Measurements from ENCODE around the gene RILPL1. TPM values are rescaled to one million over a fixed set of nuclear protein-coding genes. Genes with fewer than 3 reads are reported as not detected.

Gene RILPL1, protein sequence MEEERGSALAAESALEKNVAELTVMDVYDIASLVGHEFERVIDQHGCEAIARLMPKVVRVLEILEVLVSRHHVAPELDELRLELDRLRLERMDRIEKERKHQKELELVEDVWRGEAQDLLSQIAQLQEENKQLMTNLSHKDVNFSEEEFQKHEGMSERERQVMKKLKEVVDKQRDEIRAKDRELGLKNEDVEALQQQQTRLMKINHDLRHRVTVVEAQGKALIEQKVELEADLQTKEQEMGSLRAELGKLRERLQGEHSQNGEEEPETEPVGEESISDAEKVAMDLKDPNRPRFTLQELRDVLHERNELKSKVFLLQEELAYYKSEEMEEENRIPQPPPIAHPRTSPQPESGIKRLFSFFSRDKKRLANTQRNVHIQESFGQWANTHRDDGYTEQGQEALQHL
- total RNA-seq (2012; rRNA removed) (11.1 and 14.2 TPM in 2 replicates), polyA plus RNA-seq (2012; rRNA removed) (19.8 and 24.5 TPM in 2 replicates), Bru-seq, nascent RNA (percentile 78 among the genes with signal in this experiment), BruChase-seq, experiment 1, labeled RNA remaining after a 6-hour chase (percentile 93 among the genes with signal in this experiment), BruChase-seq, experiment 2, labeled RNA remaining after a 2-hour chase (percentile 81 among the genes with signal in this experiment)
- 15.2 and 17.4 TPM in 2 replicates for polyA plus RNA-seq (2012; cell fraction: cytosol; rRNA removed)
- 28.5 and 34.7 TPM in 2 replicates for polyA plus RNA-seq (2012; cell fraction: nucleus; rRNA removed; ENCODE audit: low replicate concordance)
- long read RNA-seq, transcript RILPL1-202 (7 exons, 3,932 nt): major isoform, 59 of 83 reads
- long read RNA-seq, partial matches to known transcripts: 8 of 83 reads
- long read RNA-seq, other reads (novel, unspliced or antisense): 16 of 83 reads

DNA sequence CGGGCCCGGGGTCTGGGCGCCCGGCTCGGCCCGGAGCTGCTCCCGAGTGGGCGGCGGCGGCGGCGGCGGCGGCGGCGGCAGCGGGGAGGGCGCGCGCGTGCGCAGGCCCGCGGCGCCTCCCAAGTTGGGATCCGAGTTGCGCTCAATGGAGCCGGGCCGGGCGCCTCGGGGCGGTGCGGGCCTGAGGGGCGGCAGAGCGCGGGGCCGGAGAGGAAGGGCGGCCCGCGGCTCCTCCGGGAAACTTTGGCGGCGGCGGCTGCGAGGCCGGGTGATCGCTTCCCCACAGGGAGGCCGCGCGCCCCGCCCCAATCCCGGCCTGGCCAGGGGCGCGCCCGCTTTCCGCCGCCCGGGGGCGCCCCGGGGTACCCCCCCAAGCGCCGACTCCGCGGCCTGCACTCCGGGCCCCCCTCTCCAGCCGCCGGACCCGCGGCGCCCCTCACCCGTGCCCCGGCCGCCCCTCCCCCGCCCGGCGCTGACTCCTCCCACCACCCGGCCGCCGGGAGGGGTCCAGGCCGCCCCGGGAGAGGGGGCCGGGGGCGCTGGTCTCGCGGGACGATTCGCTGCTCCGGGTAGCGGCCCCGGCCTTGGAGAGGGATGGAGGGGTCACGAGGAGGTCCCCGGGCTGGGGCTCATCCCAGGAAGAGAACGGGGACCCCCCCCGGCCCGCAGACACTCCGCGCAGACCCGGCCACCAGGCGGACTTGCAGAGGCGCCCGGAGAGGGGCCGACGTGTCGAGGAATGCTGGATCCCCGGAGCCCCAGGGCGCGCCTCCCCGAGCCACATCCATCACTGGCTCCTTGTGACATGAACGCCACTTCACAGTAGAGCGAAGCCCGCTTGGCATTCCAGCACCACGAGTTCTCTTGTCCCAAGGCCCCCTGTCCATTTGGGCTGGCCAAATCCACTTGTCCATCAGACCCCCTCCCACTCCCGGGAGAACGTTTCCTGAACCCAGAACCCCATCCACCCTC is at the start of gene RILPL1:
TSS of gene RILPL1 (minus strand) at position 48 of the 972 bp plus-strand sequence. CDS start 237 bp downstream, outside the sequence.
- Histone ChIP-seq H3K56ac (ENCODE audit: extremely low read depth, insufficient read depth, low read length) (peak within 1 kb of the TSS; percentile 79; the same call in 1 of the 2 replicates), H2AK9ac (replicated peaks; ENCODE audit: low read depth, low read length, poor library complexity) (peak within 1 kb of the TSS; percentile 94), H2AK5ac (ENCODE audit: low read depth, low read length) (peak within 1 kb of the TSS; percentile 93), H2BK5ac (ENCODE audit: low read depth, low read length, poor library complexity, severe bottlenecking) (peak within 1 kb of the TSS; percentile 73), H3K9ac (ENCODE audit: low read depth, low read length) (peak within 1 kb of the TSS; percentile 87), H4K8ac (ENCODE audit: low read depth in 2 of 2, low read length in 2 of 2) (peak within 1 kb of the TSS; percentile 80 to 93), H2BK20ac (ENCODE audit: low read depth, low read length) (peak within 1 kb of the TSS; percentile 34; the same call in 1 of the 2 replicates), H4K20me1 (ENCODE audit: insufficient read depth, low read length) (peaks cover 21% of the 10 kb centered on the region; the same call in 1 of the 2 replicates), H4K5ac (ENCODE audit: low read depth, low read length) (peak within 1 kb of the TSS; percentile 65), H3K27ac (ENCODE audit: insufficient read depth, low read length) (peak within 1 kb of the TSS; percentile 67), H3K79me1 (ENCODE audit: low read depth in 1 of 2, low read length in 2 of 2) (peaks cover 26 to 45% of the 10 kb centered on the region in 2 experiments), H2AFZ (replicated peaks; ENCODE audit: low read length, poor library complexity) (peak within 1 kb of the TSS; percentile 94), H3K23ac (ENCODE audit: low read depth, low read length) (peak within 1 kb of the TSS; percentile 94), H3K9me3 (ENCODE audit: control insufficient read depth, insufficient read depth, low read length) (no peaks in the 10 kb centered on the region), H3K9me1 (ENCODE audit: insufficient read depth, low read length) (peaks cover 8% of the 10 kb centered on the region), H3K27me3 (ENCODE audit: control insufficient read depth, insufficient read depth, low read length) (peaks cover 2% of the 10 kb centered on the region), H3K4me2 (ENCODE audit: low read depth, low read length) (peak within 1 kb of the TSS; percentile 84), H3K18ac (ENCODE audit: low read depth, low read length) (no peak within 1 kb of the TSS; the same call in 1 of the 2 replicates), H3K4ac (ENCODE audit: low read depth, low read length) (peak within 1 kb of the TSS; percentile 94), H3K14ac (replicated peaks; ENCODE audit: low read depth, low read length) (peak within 1 kb of the TSS; percentile 92), H2BK120ac (ENCODE audit: low read depth, low read length) (peak within 1 kb of the TSS; percentile 48; the same call in 1 of the 2 replicates), H3K36me3 (ENCODE audit: control insufficient read depth, insufficient read depth, low read length) (peaks cover 7% of the 10 kb centered on the region), H3K4me1 (ENCODE audit: control insufficient read depth, insufficient read depth, low read length) (peaks cover 9% of the 10 kb centered on the region), H3K4me3 (ENCODE audit: insufficient read depth, low read depth, low read length) (peak within 1 kb of the TSS; percentile 73), H4K91ac (ENCODE audit: insufficient read depth, low read depth, low read length) (peak within 1 kb of the TSS; percentile 74), H2BK15ac (ENCODE audit: low read depth, low read length) (no peak within 1 kb of the TSS; the same call in 2 of the 3 replicates)
- peak; percentile 32 for DNase-seq
- intact Hi-C loops (cut with micrococcal nuclease) (loop anchor here (1.0 kb wide), 1 partner anchor 48 kb away; no protein-coding TSS in a partner anchor), in situ Hi-C loops (cut with MboI; ENCODE audit: low sequenced_read_pairs) (loop anchor here (5.0 kb wide), 1 partner anchor 48 kb away; the partner anchor contains the start of gene TMED2), dilution Hi-C loops (cut with HindIII; ENCODE audit: low sequenced_read_pairs, unreplicated experiment) (no loop called here)
- ChIA-PET POLR2A (ENCODE audit: unreplicated experiment) (interaction anchor here (0.7 kb wide), 1 partner anchor 924 kb away, joined by 3 read pairs; no protein-coding TSS in a partner anchor), CTCF (interaction anchor here (0.6 to 1.1 kb wide), 2 partner anchors 9 to 30 kb away, joined by 4 to 5 read pairs; no protein-coding TSS in a partner anchor)
- 0% methylated on average over 30 of the region's 114 CpGs; no CpG with 5 or more reads in 1 of the 2 experiments for WGBS, 2 experiments (ENCODE audit: extremely low coverage in 2 of 2, insufficient read length in 1 of 2)
- TF ChIP-seq MAFK (IDR thresholded peaks at IDR 0.05; ENCODE audit: low read depth, low read length): no peak
- TF ChIP-seq MAZ (IDR thresholded peaks at IDR 0.05; ENCODE audit: borderline replicate concordance, low read depth, low read length): peak; percentile 50; the same call in 1 of the 2 replicates
- no peak for TF ChIP-seq RFX5 (IDR thresholded peaks at IDR 0.05; ENCODE audit: low read depth, low read length)
- TF ChIP-seq, protein P1, sequence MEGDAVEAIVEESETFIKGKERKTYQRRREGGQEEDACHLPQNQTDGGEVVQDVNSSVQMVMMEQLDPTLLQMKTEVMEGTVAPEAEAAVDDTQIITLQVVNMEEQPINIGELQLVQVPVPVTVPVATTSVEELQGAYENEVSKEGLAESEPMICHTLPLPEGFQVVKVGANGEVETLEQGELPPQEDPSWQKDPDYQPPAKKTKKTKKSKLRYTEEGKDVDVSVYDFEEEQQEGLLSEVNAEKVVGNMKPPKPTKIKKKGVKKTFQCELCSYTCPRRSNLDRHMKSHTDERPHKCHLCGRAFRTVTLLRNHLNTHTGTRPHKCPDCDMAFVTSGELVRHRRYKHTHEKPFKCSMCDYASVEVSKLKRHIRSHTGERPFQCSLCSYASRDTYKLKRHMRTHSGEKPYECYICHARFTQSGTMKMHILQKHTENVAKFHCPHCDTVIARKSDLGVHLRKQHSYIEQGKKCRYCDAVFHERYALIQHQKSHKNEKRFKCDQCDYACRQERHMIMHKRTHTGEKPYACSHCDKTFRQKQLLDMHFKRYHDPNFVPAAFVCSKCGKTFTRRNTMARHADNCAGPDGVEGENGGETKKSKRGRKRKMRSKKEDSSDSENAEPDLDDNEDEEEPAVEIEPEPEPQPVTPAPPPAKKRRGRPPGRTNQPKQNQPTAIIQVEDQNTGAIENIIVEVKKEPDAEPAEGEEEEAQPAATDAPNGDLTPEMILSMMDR (conservative IDR thresholded peaks at IDR 0.05; ENCODE audit: low read depth, low read length): peak; percentile 48
- BruUV-seq (replicated peaks): no TSS peak
- peak; percentile 80 for ATAC-seq (ENCODE audit: low read depth)
